ENCODE results near the gene LRRC53. TPM values are rescaled to one million over a fixed set of nuclear protein-coding genes. Genes with fewer than 3 reads are reported as not detected.

The LRRC53 gene
- total RNA-seq, 1 experiment from 2014 or later: not detected

GRCh38 chr1:74464037-74464436 lies 48.4 kb downstream of the LRRC53 start:
- Histone ChIP-seq H3K36me3 (ENCODE audit: control insufficient read depth, insufficient read depth, low read length) (no peaks in the 10 kb centered on the region), H3K9me3 (ENCODE audit: control insufficient read depth, insufficient read depth, low read depth, low read length) (no peaks in the 10 kb centered on the region), H3K27ac (ENCODE audit: low read length) (no peak overlapping the region), H3K27me3 (ENCODE audit: control insufficient read depth, insufficient read depth, low read length) (no peaks in the 10 kb centered on the region), H3K4me3 (ENCODE audit: low read depth in 2 of 2, low read length in 2 of 2) (no peak overlapping the region), H3K4me1 (ENCODE audit: control insufficient read depth, insufficient read depth, low read length) (no peaks in the 10 kb centered on the region)
- BruUV-seq (replicated peaks): no TSS peak
- ATAC-seq: no peak
- TF ChIP-seq SIN3A (IDR thresholded peaks at IDR 0.05; ENCODE audit: borderline replicate concordance, insufficient read depth, low read depth, low read length): no peak
- no peak for TF ChIP-seq TCF7L2 (IDR thresholded peaks at IDR 0.05; ENCODE audit: low read depth, low read length)
- no peak for TF ChIP-seq POLR2AphosphoS5 (IDR thresholded peaks at IDR 0.05; ENCODE audit: low read depth, low read length)
- TF ChIP-seq REST (IDR thresholded peaks at IDR 0.05; ENCODE audit: insufficient read depth in 1 of 2, low read depth in 2 of 2, low read length in 1 of 2): no peak
- TF ChIP-seq CTCF (IDR thresholded peaks at IDR 0.05): no peak
- intact Hi-C loops (cut with micrococcal nuclease; ENCODE audit: unreplicated experiment) (no loop called here), in situ Hi-C loops (cut with HindIII; ENCODE audit: low pct_unique_long_range_greater_than_20kb, low sequenced_read_pairs) (no loop called here)
- ChIA-PET POLR2A (interaction anchor here (0.6 kb wide), 1 partner anchor 360 kb away, joined by 15 read pairs; no protein-coding TSS in a partner anchor), CTCF (no interaction called here)
- no peak for DNase-seq (ENCODE audit: low read depth, low spot score)

- H3K27me3 ChIP-seq (ENCODE audit: control insufficient read depth, insufficient read depth, low read length): no peaks in the 10 kb centered on the region
- no peak for TF ChIP-seq CTCF (IDR thresholded peaks at IDR 0.05)
- no peak for TF ChIP-seq POLR2AphosphoS5 (IDR thresholded peaks at IDR 0.05; ENCODE audit: low read depth, low read length)
- TF ChIP-seq TCF7L2 (IDR thresholded peaks at IDR 0.05; ENCODE audit: low read depth, low read length): no peak
- no peak for TF ChIP-seq SIN3A (IDR thresholded peaks at IDR 0.05; ENCODE audit: borderline replicate concordance, insufficient read depth, low read depth, low read length)
- TF ChIP-seq REST (IDR thresholded peaks at IDR 0.05; ENCODE audit: insufficient read depth in 1 of 2, low read depth in 2 of 2, low read length in 1 of 2): no peak
- H3K4me1 ChIP-seq (ENCODE audit: control insufficient read depth, insufficient read depth, low read length): no peaks in the 10 kb centered on the region
- ATAC-seq (no peak), DNase-seq (ENCODE audit: low read depth, low spot score) (no peak)
- no TSS peak for BruUV-seq (replicated peaks)
- in situ Hi-C loops (cut with HindIII; ENCODE audit: low pct_unique_long_range_greater_than_20kb, low sequenced_read_pairs) (no loop called here), intact Hi-C loops (cut with micrococcal nuclease; ENCODE audit: unreplicated experiment) (no loop called here)
- H3K9me3 ChIP-seq (ENCODE audit: control insufficient read depth, insufficient read depth, low read depth, low read length): no peaks in the 10 kb centered on the region
- H3K4me3 ChIP-seq (ENCODE audit: low read depth in 2 of 2, low read length in 2 of 2): no peak overlapping the region
- CTCF ChIA-PET: no interaction called here
- no peaks in the 10 kb centered on the region for H3K36me3 ChIP-seq (ENCODE audit: control insufficient read depth, insufficient read depth, low read length)
- POLR2A ChIA-PET: no interaction called here
- no peak overlapping the region for H3K27ac ChIP-seq (ENCODE audit: low read length)
Measured at GRCh38 chr1:74463333-74463988, 49.0 kb downstream of the LRRC53 start.
